MM.1S (cell line): Measurements from ENCODE around the gene TEAD2.

Experiments used
- DNase-seq: peaks from one replicate; pipeline ENCODE4 v3.0.0-alpha.2; 2015
- H2AFZ ChIP-seq: fragments of 300-600 bp; sonication (generic); 2 replicates; pipeline ENCODE4 v1.6.0; 2016; ENCODE audit warnings: antibody characterized with exemption, low read length
- H3F3A ChIP-seq: fragments of 300-600 bp; sonication (generic); 2 replicates; pipeline ENCODE4 v1.6.1; 2016; ENCODE audit warnings: mild to moderate bottlenecking, antibody characterized with exemption, low read length, moderate library complexity, mixed read lengths; ENCODE audit not compliant: insufficient read depth
- H3K27ac ChIP-seq: fragments of 300-600 bp; sonication (generic); 2 replicates; pipeline ENCODE4 v1.5.1; 2016; ENCODE audit warnings: mild to moderate bottlenecking, low read length
- H3K27me3 ChIP-seq: fragments of 300-600 bp; sonication (generic); replicated peaks from 2 replicates; pipeline ENCODE4 v1.6.0; 2016; ENCODE audit warnings: low read length; ENCODE audit not compliant: insufficient read depth
- H3K36me3 ChIP-seq: fragments of 300-600 bp; sonication (generic); replicated peaks from 2 replicates; pipeline ENCODE4 v1.6.1; 2016; ENCODE audit warnings: mild to moderate bottlenecking, low read length, mixed read lengths; ENCODE audit not compliant: insufficient read depth
- H3K4me1 ChIP-seq: fragments of 300-600 bp; sonication (generic); 2 replicates; pipeline ENCODE4 v1.6.1; 2016; ENCODE audit warnings: low read length, mixed read lengths
- H3K4me2 ChIP-seq: fragments of 300-600 bp; sonication (generic); 2 replicates; pipeline ENCODE4 v1.6.0; 2016; ENCODE audit warnings: low read depth, low read length
- H3K4me3 ChIP-seq: fragments of 300-600 bp; sonication (generic); 2 replicates; pipeline ENCODE4 v1.5.1; 2016; ENCODE audit warnings: low read length, mixed read lengths
- H3K79me2 ChIP-seq: fragments of 300-600 bp; sonication (generic); 2 replicates; pipeline ENCODE4 v1.6.1; 2016; ENCODE audit warnings: mixed run types, low read length, mixed read lengths
- H3K9ac ChIP-seq: fragments of 300-600 bp; sonication (generic); 2 replicates; pipeline ENCODE4 v1.6.1; 2016; ENCODE audit warnings: low read length, mixed read lengths
- H3K9me2 ChIP-seq: fragments of 300-600 bp; sonication (generic); replicated peaks from 2 replicates; pipeline ENCODE4 v1.6.1; 2016; ENCODE audit warnings: mild to moderate bottlenecking, low read length, mixed read lengths; ENCODE audit not compliant: insufficient read depth
- H3K9me3 ChIP-seq: fragments of 300-600 bp; sonication (generic); replicated peaks from 2 replicates; pipeline ENCODE4 v1.6.1; 2016; ENCODE audit warnings: mild to moderate bottlenecking, low read length, mixed read lengths; ENCODE audit not compliant: insufficient read depth
- H4K20me1 ChIP-seq: fragments of 300-600 bp; sonication (generic); 2 replicates; pipeline ENCODE4 v1.6.1; 2016; ENCODE audit warnings: mild to moderate bottlenecking, low read length, moderate library complexity, mixed read lengths; ENCODE audit not compliant: insufficient read depth
- CTCF ChIP-seq: fragments of 300-600 bp; sonication (generic); IDR thresholded peaks from 2 replicates; pipeline ENCODE4 v1.5.1; 2016; ENCODE audit warnings: antibody characterized with exemption, low read length, mixed read lengths
- EZH2 ChIP-seq: fragments of 300-600 bp; sonication (generic); optimal IDR thresholded peaks from 2 replicates; pipeline ENCODE3; 2017; ENCODE audit warnings: low read depth, mild to moderate bottlenecking, antibody characterized with exemption, low read length, mixed read lengths
- EZH2phosphoT487 ChIP-seq: fragments of 300-600 bp; sonication (generic); IDR thresholded peaks from 2 replicates; pipeline ENCODE4 v1.6.1; 2018; ENCODE audit warnings: antibody characterized with exemption, low read length

Gene TEAD2

GRCh38 chr19:49347191-49347590 is 15.0 kb downstream of the TEAD2 start:
- no peak overlapping the region for H3K4me3 ChIP-seq
- H3K9me2 ChIP-seq, result no peaks in the 10 kb centered on the region

GRCh38 chr19:49344505-49345423 is 17.5 kb downstream of the TEAD2 start:
- DNase-seq, result no peak
- H2AFZ ChIP-seq, result no peak overlapping the region
- no peaks in the 10 kb centered on the region for H3K79me2 ChIP-seq
- H3K4me1 ChIP-seq, result no peaks in the 10 kb centered on the region
- H3K27ac ChIP-seq, result no peak overlapping the region
- no peak overlapping the region for H3K4me2 ChIP-seq
- peaks cover 10% of the 10 kb centered on the region for H3K27me3 ChIP-seq
- H4K20me1 ChIP-seq, result no peaks in the 10 kb centered on the region
- no peak overlapping the region for H3K4me3 ChIP-seq
- no peaks in the 10 kb centered on the region for H3F3A ChIP-seq
- H3K9me3 ChIP-seq, result no peaks in the 10 kb centered on the region
- H3K9me2 ChIP-seq, result no peaks in the 10 kb centered on the region
- no peak for TF ChIP-seq EZH2
- no peak for TF ChIP-seq CTCF
- no peak for TF ChIP-seq EZH2phosphoT487
- no peak overlapping the region for H3K9ac ChIP-seq
- no peaks in the 10 kb centered on the region for H3K36me3 ChIP-seq

More at GRCh38 chr19:49347191-49347590, 15.0 kb downstream of the TEAD2 start:
- no peak overlapping the region for H2AFZ ChIP-seq
- H3K27me3 ChIP-seq, result peaks cover 30% of the 10 kb centered on the region
- TF ChIP-seq EZH2phosphoT487, result no peak
- no peak for TF ChIP-seq EZH2
- TF ChIP-seq CTCF, result no peak
- H3K9me3 ChIP-seq, result no peaks in the 10 kb centered on the region
- H4K20me1 ChIP-seq, result no peaks in the 10 kb centered on the region
- no peaks in the 10 kb centered on the region for H3K4me1 ChIP-seq
- no peak overlapping the region for H3K9ac ChIP-seq
- no peak for DNase-seq
- H3F3A ChIP-seq, result no peaks in the 10 kb centered on the region
- H3K79me2 ChIP-seq, result no peaks in the 10 kb centered on the region
- H3K36me3 ChIP-seq, result no peaks in the 10 kb centered on the region
- no peak overlapping the region for H3K4me2 ChIP-seq
- no peak overlapping the region for H3K27ac ChIP-seq

- H3K79me2 ChIP-seq, result no peaks in the 10 kb centered on the region
Measured at GRCh38 chr19:49343123-49343522, 19.1 kb downstream of the TEAD2 start.

More at GRCh38 chr19:49343123-49343522, 19.1 kb downstream of the TEAD2 start:
- H3K9me2 ChIP-seq, result no peaks in the 10 kb centered on the region
- H3K36me3 ChIP-seq, result no peaks in the 10 kb centered on the region
- no peak overlapping the region for H3K4me3 ChIP-seq
- H4K20me1 ChIP-seq, result no peaks in the 10 kb centered on the region
- H3K9me3 ChIP-seq, result no peaks in the 10 kb centered on the region
- no peak for DNase-seq
- H3K4me2 ChIP-seq, result no peak overlapping the region
- no peaks in the 10 kb centered on the region; the same call in 1 of the 2 replicates for H3K27me3 ChIP-seq
- TF ChIP-seq CTCF, result no peak
- TF ChIP-seq EZH2phosphoT487, result no peak
- H3F3A ChIP-seq, result no peaks in the 10 kb centered on the region
- H3K27ac ChIP-seq, result no peak overlapping the region
- no peak overlapping the region for H3K9ac ChIP-seq
- no peak overlapping the region for H2AFZ ChIP-seq
- no peaks in the 10 kb centered on the region for H3K4me1 ChIP-seq
